Heart right ventricle (tissue), 16 donors: ENCODE measurements around the gene MYH16. TPM values are rescaled to one million over a fixed set of nuclear protein-coding genes. Genes with fewer than 3 reads are reported as not detected.

Experiments used
- ATAC-seq, 8 donors: fragments of 200-7000 bp; cut with Tn5 transposase; one replicate each; pipeline ENCODE4 v1.9.1; 2020; ENCODE audit warnings: mild to moderate bottlenecking in 8 of 8, moderate library complexity in 8 of 8, moderate number of reproducible peaks in 1 of 8
- DNase-seq, 2 donors: peaks; one replicate each; pipeline ENCODE4 v3.0.0-alpha.2; 2020
- H3K27ac ChIP-seq, 10 donors: fragments of 200-600 bp; sonication (generic) in 2 of 10; one replicate each; pipeline versions ENCODE4 v1.5.0 to v1.8.0; 2020 to 2022; ENCODE audit warnings: mild to moderate bottlenecking in 3 of 10
- H3K27me3 ChIP-seq, 7 donors: fragments of 200-600 bp; one replicate each; pipeline ENCODE4 v1.8.0; 2021 to 2022; ENCODE audit warnings: mild to moderate bottlenecking in 2 of 7
- H3K36me3 ChIP-seq, 9 donors: fragments of 200-600 bp; sonication (generic) in 1 of 9; one replicate each; pipeline versions ENCODE4 v1.5.0 to v1.8.0; 2020 to 2022; ENCODE audit warnings: mild to moderate bottlenecking in 2 of 9
- H3K4me1 ChIP-seq, 9 donors: fragments of 200-600 bp; sonication (generic) in 1 of 9; one replicate each; pipeline versions ENCODE4 v1.5.0 to v1.8.0; 2020 to 2022; ENCODE audit warnings: mild to moderate bottlenecking in 4 of 9
- H3K4me3 ChIP-seq, 10 donors: fragments of 200-600 bp; sonication (generic) in 2 of 10; one replicate each; pipeline versions ENCODE4 v1.5.0 to v1.8.0; 2020 to 2022; ENCODE audit warnings: mild to moderate bottlenecking in 7 of 10, moderate library complexity in 2 of 10
- H3K9me3 ChIP-seq, 11 donors: fragments of 200-600 bp in 10 of 11; sonication (generic) in 2 of 11; one replicate each; pipeline versions ENCODE4 v1.5.0 to v1.8.0; 2013 to 2022; ENCODE audit warnings: mild to moderate bottlenecking in 2 of 11, control low read depth in 1 of 11, moderate library complexity in 1 of 11
- CTCF ChIP-seq, 9 donors: fragments of 200-600 bp; sonication (generic) in 2 of 9; IDR thresholded peaks; one replicate each; pipeline versions ENCODE4 v1.5.0 to v1.8.0; 2021 to 2022; ENCODE audit warnings: antibody characterized with exemption in 9 of 9, mild to moderate bottlenecking in 5 of 9, moderate library complexity in 1 of 9
- WGBS, 2 donors: extraction: QIAGEN DNeasy Blood & Tissue Kit; methylation state at CpG; one replicate each; pipeline ENCODE4 v1.1.7; 2013; ENCODE audit warnings: inconsistent platforms in 1 of 2; 5-methylcytosine and 5-hydroxymethylcytosine counted together
- intact Hi-C, 10 donors: fragments of 100-400 bp; cut with DNase I; formaldehyde crosslinking; loops; one replicate each; pipeline versions ENCODE4 v1.11.1 to v1.14.2; 2022
- polyA plus RNA-seq, 2 donors: library from polyadenylated mRNA; stranded (reverse); fragments of 200-250 nt; gene quantifications; one replicate each; pipeline ENCODE4 v1.2.3, GENCODE V29; 2013
- total RNA-seq, 10 donors: library from RNA; stranded (reverse); fragmentation: NEBNext Ultra II Directional in 3 of 10; extraction: Animal tissue kit (Norgen Biotek cat#: 25700) in 3 of 10; gene quantifications; one replicate each; pipeline versions ENCODE4 v1.2.1 to v1.2.4, GENCODE V29; 2021 to 2023
- donor health status: Arrhythmogenic right ventricular cardiomyopathy.
- donor health status: ischemic (EF 13 %, LVEDD 7.1; RV severe dilation, severe dysfunction).
- donor health status: healthy with polysubstance abuse.
- donor health status: DM: no; HTN: yes; CAD: no.
- donor health status: DM: no; HTN: no; CAD: no.
- donor health status: ischemic (EF 25% LVEDD 6.9; RV normal size, moderate dysfunction).
- donor health status: ischemic (EF 25% LVEDD 5.7; RV mildly dilated, moderate dysfunction).
- donor health status: healthy.
- donor health status: DM: yes; HTN: yes; CAD: no.
- donor health status: Ischemic cardiomyopathy.
- donor health status: ischemic (EF 35%, LVEDD 5.7; RV mildly dilated, moderate dysfunction).
- donor health status: nonischemic (EF 11% LVEDD 7.7; RV severe dilation, severe dysfunction).
- donor health status: DM: yes; HTN: yes; CAD: no.
- donor health status: PGD.
- donor health status: ischemic (EF 29% LVEDD 5.4; RV normal size, mild dysfunction).
- donor health status: nonischemic (EF 23%, LVEDD 6.1; RV moderate dilation, normal function).

MYH16 gene
- total and polyA plus RNA-seq, 12 donors = not detected

- H3K4me3 ChIP-seq = no peak overlapping the region
- intact Hi-C loops = loop anchor here in 1 of 10 donors (10.0 kb wide), 1 partner anchor 154 kb away; no protein-coding TSS in a partner anchor
- ATAC-seq (no peak), DNase-seq (no peak)
- no peak for TF ChIP-seq CTCF (IDR thresholded peaks at IDR 0.05)
- H3K27me3 ChIP-seq = no peaks in the 10 kb centered on the region
- WGBS, 2 donors = 68 to 71% methylated on average over 7 of the region's 7 CpGs
- H3K4me1 ChIP-seq = peaks cover 0 to 9% (median 2%) of the 10 kb centered on the region in 9 donors
- H3K36me3 ChIP-seq = no peaks in the 10 kb centered on the region
- H3K27ac ChIP-seq = no peak overlapping the region
- peaks cover 0 to 12% (median 5%) of the 10 kb centered on the region in 11 donors for H3K9me3 ChIP-seq
These were observed 36.5 kb downstream of the MYH16 start for GRCh38 chr7:99309111-99309510.

GRCh38 chr7:99310004-99310403 is 37.4 kb downstream of the MYH16 start:
- Histone ChIP-seq H3K9me3 (peaks cover 0 to 12% (median 5%) of the 10 kb centered on the region in 11 donors), H3K27ac (no peak overlapping the region), H3K4me1 (peaks cover 0 to 9% (median 2%) of the 10 kb centered on the region in 9 donors), H3K4me3 (no peak overlapping the region), H3K36me3 (no peaks in the 10 kb centered on the region), H3K27me3 (no peaks in the 10 kb centered on the region)
- no peak for TF ChIP-seq CTCF (IDR thresholded peaks at IDR 0.05)
- DNase-seq = no peak
- WGBS, 2 donors = 98 to 99% methylated on average over 4 of the region's 4 CpGs
- intact Hi-C loops = loop anchor here in 2 of 10 donors (5.0 to 10.0 kb wide), 2 partner anchors 165 to 168 kb away; partner anchors contain the start of gene SMURF1 (in 2 of the 2)
- no peak for ATAC-seq

DNA sequence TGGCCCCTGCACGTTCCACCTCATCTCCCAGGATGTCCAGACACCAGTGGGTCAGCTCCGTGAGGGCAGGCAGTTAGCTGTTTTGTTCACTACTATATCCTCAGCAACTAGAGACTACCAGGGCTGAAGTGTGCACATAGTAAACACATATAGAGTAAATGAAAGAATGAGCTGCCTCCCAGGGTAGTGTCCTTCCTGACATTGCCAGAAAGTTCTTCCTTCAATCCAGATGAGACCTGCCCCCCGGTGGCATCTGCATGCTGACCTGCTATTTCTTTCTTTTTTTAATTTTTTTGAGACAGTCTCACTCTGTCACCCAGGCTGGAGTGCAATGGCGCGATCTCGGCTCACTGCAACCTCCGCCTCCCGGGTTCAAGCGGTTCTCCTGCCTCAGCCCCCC is 39.1 kb downstream of the MYH16 start:
- 84 to 90% methylated on average over 9 of the region's 9 CpGs for WGBS, 2 donors
- no peak for DNase-seq
- Histone ChIP-seq H3K36me3 (no peaks in the 10 kb centered on the region), H3K27ac (no peak overlapping the region), H3K4me3 (no peak overlapping the region), H3K4me1 (peaks cover 0 to 9% (median 2%) of the 10 kb centered on the region in 9 donors), H3K9me3 (peaks cover 0 to 12% (median 5%) of the 10 kb centered on the region in 11 donors), H3K27me3 (no peaks in the 10 kb centered on the region)
- intact Hi-C loops = loop anchor here in 4 of 10 donors (2.0 to 10.0 kb wide), 3 partner anchors 167 to 271 kb away; partner anchors contain the start of gene SMURF1 (in 2 of the 4)
- no peak for TF ChIP-seq CTCF (IDR thresholded peaks at IDR 0.05)
- ATAC-seq = no peak

GRCh38 chr7:99312316-99313203 is 39.9 kb downstream of the MYH16 start:
- Histone ChIP-seq H3K4me3 (peak overlapping the region in 1 of 10 donors; percentile 19), H3K27me3 (no peaks in the 10 kb centered on the region), H3K4me1 (peaks cover 0 to 9% (median 2%) of the 10 kb centered on the region in 9 donors), H3K9me3 (peaks cover 0 to 12% (median 5%) of the 10 kb centered on the region in 11 donors), H3K36me3 (no peaks in the 10 kb centered on the region), H3K27ac (no peak overlapping the region)
- WGBS, 2 donors = 37 to 38% methylated on average over 16 of the region's 16 CpGs
- TF ChIP-seq CTCF (IDR thresholded peaks at IDR 0.05) = peak; percentile 85 to 92 (median 90)
- DNase-seq = peak; percentile 58 to 62
- intact Hi-C loops = loop anchor here in 9 of 10 donors (1.0 to 10.0 kb wide), 4 partner anchors 168 to 272 kb away; partner anchors contain the start of gene SMURF1 (in 2 of the 9)
- peak in 7 of 8 donors; percentile 43 to 88 (median 74) for ATAC-seq
